ENCODE measurements around the gene SLC7A6. TPM values are rescaled to one million over a fixed set of nuclear protein-coding genes. Genes with fewer than 3 reads are reported as not detected.

Gene SLC7A6
- 23.3 TPM for polyA plus RNA-seq (2013, experiment 1 of 2)
- polyA plus RNA-seq (2013, experiment 2 of 2), result 22.1 TPM

DNA sequence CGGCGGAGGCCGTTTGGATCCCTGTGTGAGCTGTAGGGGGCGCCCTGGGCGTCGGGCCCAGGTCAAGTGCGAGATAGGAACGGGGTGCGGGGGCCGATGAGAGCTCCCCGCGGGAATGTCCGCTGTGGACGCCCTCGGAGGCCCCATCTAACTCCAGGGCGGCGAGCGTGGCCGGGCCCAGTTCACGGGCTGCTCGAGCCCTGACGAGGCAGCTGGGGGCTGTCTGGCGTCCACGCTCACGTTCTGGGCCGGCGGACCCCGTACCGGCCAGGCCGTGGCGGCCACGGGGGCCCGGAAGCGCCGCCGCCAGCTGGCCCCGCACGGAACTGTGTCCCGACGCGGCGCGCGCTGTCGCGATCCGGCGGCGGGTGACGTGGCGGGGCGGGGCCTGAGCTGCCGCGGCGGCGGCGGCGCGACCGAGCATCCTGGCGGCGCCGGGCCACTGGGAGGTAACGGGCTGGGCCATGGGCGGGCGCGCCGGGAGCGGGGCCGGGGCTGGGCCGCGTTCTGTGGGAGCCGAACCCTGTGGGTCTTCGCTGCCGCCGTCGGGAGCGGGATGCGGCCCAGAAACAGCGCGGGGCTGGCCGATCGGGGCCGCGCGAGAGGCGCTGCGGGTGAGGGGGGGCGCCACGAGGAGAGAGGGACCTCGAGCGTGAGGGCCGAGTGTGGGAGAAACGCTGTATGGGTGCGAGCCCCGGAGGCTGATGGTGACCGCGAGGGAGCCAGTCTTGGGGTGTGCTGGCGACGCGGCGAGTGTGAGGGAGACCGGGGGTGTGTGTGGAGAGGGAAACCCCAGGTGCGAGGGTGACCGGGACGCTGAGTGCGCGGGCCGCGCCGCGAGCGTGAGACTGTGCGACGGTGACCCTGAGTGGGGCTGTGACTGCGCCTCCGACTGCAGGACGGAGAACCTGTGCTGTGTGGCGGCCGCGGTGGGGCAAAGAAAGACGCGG lies at the start of gene SLC7A6:
TSS of gene SLC7A6 (plus strand) at position 399 of the 950 bp plus-strand sequence. CDS start 10,201 bp downstream, outside the sequence.
- H3K27me3 ChIP-seq (ENCODE audit: insufficient read depth, low read length, poor library complexity), result no peaks in the 10 kb centered on the region
- H4K8ac ChIP-seq (ENCODE audit: low read depth, low read length), result peak within 1 kb of the TSS; percentile 17
- H3K79me1 ChIP-seq (ENCODE audit: low read length), result peaks cover 4% of the 10 kb centered on the region
- peak; percentile 78 for DNase-seq
- H3K56ac ChIP-seq (ENCODE audit: low read length), result peak within 1 kb of the TSS; percentile 99
- peak within 1 kb of the TSS; percentile 99 for H3K23ac ChIP-seq (ENCODE audit: low read length)
- H3K4me2 ChIP-seq (ENCODE audit: low read length), result peak within 1 kb of the TSS; percentile 71
- peak within 1 kb of the TSS; percentile 97 for H3K9ac ChIP-seq (ENCODE audit: low read length)
- no peak within 1 kb of the TSS for H4K5ac ChIP-seq (ENCODE audit: low read length)
- H2BK15ac ChIP-seq (replicated peaks; ENCODE audit: low read depth), result no peak within 1 kb of the TSS
- peak within 1 kb of the TSS; percentile 61 for H3K18ac ChIP-seq (ENCODE audit: low read length)
- H3K27ac ChIP-seq (ENCODE audit: low read depth, low read length), result peak within 1 kb of the TSS; percentile 81
- no peak within 1 kb of the TSS for H2BK120ac ChIP-seq (ENCODE audit: low read depth, low read length)
- peak within 1 kb of the TSS; percentile 39 for H3K4ac ChIP-seq (ENCODE audit: low read depth, low read length)
- H3K4me3 ChIP-seq (ENCODE audit: low read length), result peak within 1 kb of the TSS; percentile 88
- peaks cover 21% of the 10 kb centered on the region for H3K79me2 ChIP-seq (ENCODE audit: control insufficient read depth, insufficient read depth, low read length)
- peak within 1 kb of the TSS; percentile 45 for H2AK5ac ChIP-seq (ENCODE audit: low read length)
- WGBS (ENCODE audit: extremely low coverage, insufficient coverage, low lambda C conversion rate), result no CpG with 5 or more reads among the region's 123 CpGs
- H3K36me3 ChIP-seq (ENCODE audit: control insufficient read depth, insufficient read depth, low read length), result no peaks in the 10 kb centered on the region
- peak within 1 kb of the TSS; percentile 84 for H2BK5ac ChIP-seq (ENCODE audit: low read length)
- peaks cover 2% of the 10 kb centered on the region for H3K4me1 ChIP-seq (ENCODE audit: control insufficient read depth, low read depth, low read length)

GRCh38 chr16:68214726-68215125 lies 49.6 kb upstream of the SLC7A6 start:
- Histone ChIP-seq H3K18ac (ENCODE audit: low read length) (no peak overlapping the region), H2BK5ac (ENCODE audit: low read length) (no peak overlapping the region), H3K23ac (ENCODE audit: low read length) (no peak overlapping the region), H3K36me3 (ENCODE audit: control insufficient read depth, insufficient read depth, low read length) (no peaks in the 10 kb centered on the region), H2BK120ac (ENCODE audit: low read depth, low read length) (no peak overlapping the region), H3K79me2 (ENCODE audit: control insufficient read depth, insufficient read depth, low read length) (no peaks in the 10 kb centered on the region), H4K8ac (ENCODE audit: low read depth, low read length) (no peak overlapping the region), H3K27me3 (ENCODE audit: insufficient read depth, low read length, poor library complexity) (no peaks in the 10 kb centered on the region), H4K5ac (ENCODE audit: low read length) (no peak overlapping the region), H3K27ac (ENCODE audit: low read depth, low read length) (no peak overlapping the region), H3K4me1 (ENCODE audit: control insufficient read depth, low read depth, low read length) (no peaks in the 10 kb centered on the region), H3K4me3 (ENCODE audit: low read length) (no peak overlapping the region), H2BK15ac (replicated peaks; ENCODE audit: low read depth) (no peak overlapping the region), H3K4ac (ENCODE audit: low read depth, low read length) (no peak overlapping the region), H3K4me2 (ENCODE audit: low read length) (no peak overlapping the region), H3K79me1 (ENCODE audit: low read length) (no peaks in the 10 kb centered on the region), H3K9ac (ENCODE audit: low read length) (no peak overlapping the region), H3K56ac (ENCODE audit: low read length) (no peak overlapping the region), H2AK5ac (ENCODE audit: low read length) (no peak overlapping the region)
- no peak for DNase-seq
- no CpG with 5 or more reads among the region's 3 CpGs for WGBS (ENCODE audit: extremely low coverage, insufficient coverage, low lambda C conversion rate)

- Histone ChIP-seq H4K8ac (ENCODE audit: low read depth, low read length) (no peak overlapping the region), H3K4me3 (ENCODE audit: low read length) (no peak overlapping the region), H3K79me1 (ENCODE audit: low read length) (no peaks in the 10 kb centered on the region), H3K4me1 (ENCODE audit: control insufficient read depth, low read depth, low read length) (no peaks in the 10 kb centered on the region), H3K4ac (ENCODE audit: low read depth, low read length) (no peak overlapping the region), H2BK15ac (replicated peaks; ENCODE audit: low read depth) (no peak overlapping the region), H2BK5ac (ENCODE audit: low read length) (no peak overlapping the region), H3K18ac (ENCODE audit: low read length) (no peak overlapping the region), H3K27ac (ENCODE audit: low read depth, low read length) (no peak overlapping the region), H3K4me2 (ENCODE audit: low read length) (no peak overlapping the region), H2AK5ac (ENCODE audit: low read length) (no peak overlapping the region), H3K79me2 (ENCODE audit: control insufficient read depth, insufficient read depth, low read length) (no peaks in the 10 kb centered on the region), H3K23ac (ENCODE audit: low read length) (no peak overlapping the region), H3K27me3 (ENCODE audit: insufficient read depth, low read length, poor library complexity) (no peaks in the 10 kb centered on the region), H3K9ac (ENCODE audit: low read length) (no peak overlapping the region), H3K56ac (ENCODE audit: low read length) (no peak overlapping the region), H2BK120ac (ENCODE audit: low read depth, low read length) (no peak overlapping the region), H3K36me3 (ENCODE audit: control insufficient read depth, insufficient read depth, low read length) (no peaks in the 10 kb centered on the region), H4K5ac (ENCODE audit: low read length) (no peak overlapping the region)
- WGBS (ENCODE audit: extremely low coverage, insufficient coverage, low lambda C conversion rate), result no CpG with 5 or more reads among the region's 1 CpG
- no peak for DNase-seq
These were observed 49.0 kb upstream of the SLC7A6 start for GRCh38 chr16:68215302-68215701.

DNA sequence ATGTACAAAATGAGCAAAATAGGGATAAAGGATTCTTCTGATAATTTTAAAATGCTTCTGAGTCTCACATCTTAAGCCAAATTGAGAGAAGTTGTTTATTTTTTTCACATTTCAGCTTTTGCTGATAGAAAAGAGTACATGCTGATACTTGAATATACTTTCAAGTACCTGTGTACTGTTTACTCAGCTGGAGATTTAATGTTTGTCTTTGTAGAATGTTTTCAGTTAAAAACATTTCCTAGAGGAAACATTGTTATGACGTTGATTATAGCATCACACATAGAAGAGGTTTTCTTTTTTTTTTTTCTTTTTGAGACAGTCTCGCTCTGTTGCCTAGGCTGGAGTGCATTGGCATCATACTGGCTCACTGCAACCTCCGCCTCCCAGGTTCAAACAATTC lies 48.1 kb upstream of the SLC7A6 start:
- Histone ChIP-seq H2AK5ac (ENCODE audit: low read length) (no peak overlapping the region), H3K4me2 (ENCODE audit: low read length) (no peak overlapping the region), H4K5ac (ENCODE audit: low read length) (no peak overlapping the region), H3K27me3 (ENCODE audit: insufficient read depth, low read length, poor library complexity) (no peaks in the 10 kb centered on the region), H3K4ac (ENCODE audit: low read depth, low read length) (no peak overlapping the region), H3K4me1 (ENCODE audit: control insufficient read depth, low read depth, low read length) (no peaks in the 10 kb centered on the region), H3K27ac (ENCODE audit: low read depth, low read length) (no peak overlapping the region), H3K56ac (ENCODE audit: low read length) (no peak overlapping the region), H3K36me3 (ENCODE audit: control insufficient read depth, insufficient read depth, low read length) (no peaks in the 10 kb centered on the region), H3K23ac (ENCODE audit: low read length) (no peak overlapping the region), H3K79me2 (ENCODE audit: control insufficient read depth, insufficient read depth, low read length) (no peaks in the 10 kb centered on the region), H3K4me3 (ENCODE audit: low read length) (no peak overlapping the region), H3K79me1 (ENCODE audit: low read length) (no peaks in the 10 kb centered on the region), H3K9ac (ENCODE audit: low read length) (no peak overlapping the region), H2BK5ac (ENCODE audit: low read length) (no peak overlapping the region), H4K8ac (ENCODE audit: low read depth, low read length) (no peak overlapping the region), H2BK120ac (ENCODE audit: low read depth, low read length) (no peak overlapping the region), H2BK15ac (replicated peaks; ENCODE audit: low read depth) (no peak overlapping the region), H3K18ac (ENCODE audit: low read length) (no peak overlapping the region)
- no CpG with 5 or more reads among the region's 3 CpGs for WGBS (ENCODE audit: extremely low coverage, insufficient coverage, low lambda C conversion rate)
- DNase-seq, result no peak

GRCh38 chr16:68217506-68217905 lies 46.8 kb upstream of the SLC7A6 start:
- Histone ChIP-seq H3K4me2 (ENCODE audit: low read length) (no peak overlapping the region), H3K18ac (ENCODE audit: low read length) (no peak overlapping the region), H3K27ac (ENCODE audit: low read depth, low read length) (no peak overlapping the region), H2AK5ac (ENCODE audit: low read length) (no peak overlapping the region), H2BK120ac (ENCODE audit: low read depth, low read length) (no peak overlapping the region), H3K4ac (ENCODE audit: low read depth, low read length) (no peak overlapping the region), H4K5ac (ENCODE audit: low read length) (no peak overlapping the region), H3K23ac (ENCODE audit: low read length) (no peak overlapping the region), H3K27me3 (ENCODE audit: insufficient read depth, low read length, poor library complexity) (no peaks in the 10 kb centered on the region), H2BK15ac (replicated peaks; ENCODE audit: low read depth) (no peak overlapping the region), H3K56ac (ENCODE audit: low read length) (no peak overlapping the region), H4K8ac (ENCODE audit: low read depth, low read length) (no peak overlapping the region), H3K4me1 (ENCODE audit: control insufficient read depth, low read depth, low read length) (no peaks in the 10 kb centered on the region), H3K79me1 (ENCODE audit: low read length) (no peaks in the 10 kb centered on the region), H2BK5ac (ENCODE audit: low read length) (no peak overlapping the region), H3K79me2 (ENCODE audit: control insufficient read depth, insufficient read depth, low read length) (no peaks in the 10 kb centered on the region), H3K36me3 (ENCODE audit: control insufficient read depth, insufficient read depth, low read length) (no peaks in the 10 kb centered on the region), H3K9ac (ENCODE audit: low read length) (no peak overlapping the region), H3K4me3 (ENCODE audit: low read length) (no peak overlapping the region)
- WGBS (ENCODE audit: extremely low coverage, insufficient coverage, low lambda C conversion rate), result no CpG with 5 or more reads among the region's 4 CpGs
- no peak for DNase-seq

Data from mesendoderm (in vitro differentiated cells).